Mononuclear cell (primary cell): ENCODE measurements around the gene NBEAL1. TPM values are rescaled to one million over a fixed set of nuclear protein-coding genes. Genes with fewer than 3 reads are reported as not detected.
"Not testable (repeated sequence)": the region's sequence is repeated elsewhere in the genome, so short reads cannot be mapped to it uniquely, and the experiment has no call there.

Source experiments
- H3K27me3 ChIP-seq: 2 replicates; pipeline ENCODE4 v1.6.0; 2011; ENCODE audit warnings: low read length, control low read depth; ENCODE audit not compliant: insufficient read depth
- H3K4me1 ChIP-seq: 2 replicates; pipeline ENCODE4 v1.5.1; 2011; ENCODE audit warnings: mild to moderate bottlenecking, low read length, control low read depth; ENCODE audit not compliant: insufficient read depth
- H3K4me3 ChIP-seq: 2 replicates; pipeline ENCODE4 v1.5.1; 2011; ENCODE audit warnings: mild to moderate bottlenecking, low read length, moderate library complexity
- H3K9me3 ChIP-seq: 2 replicates; pipeline ENCODE4 v1.5.1; 2011; ENCODE audit warnings: low read depth, mild to moderate bottlenecking, control low read depth, low read length
- total RNA-seq: library from RNA; depleted of rRNA; stranded (reverse); fragments of >200 nt; gene quantifications from one replicate; pipeline ENCODE4 v1.2.3, GENCODE V29; 2012

NBEAL1 gene
- total RNA-seq, result 8.4 TPM

DNA sequence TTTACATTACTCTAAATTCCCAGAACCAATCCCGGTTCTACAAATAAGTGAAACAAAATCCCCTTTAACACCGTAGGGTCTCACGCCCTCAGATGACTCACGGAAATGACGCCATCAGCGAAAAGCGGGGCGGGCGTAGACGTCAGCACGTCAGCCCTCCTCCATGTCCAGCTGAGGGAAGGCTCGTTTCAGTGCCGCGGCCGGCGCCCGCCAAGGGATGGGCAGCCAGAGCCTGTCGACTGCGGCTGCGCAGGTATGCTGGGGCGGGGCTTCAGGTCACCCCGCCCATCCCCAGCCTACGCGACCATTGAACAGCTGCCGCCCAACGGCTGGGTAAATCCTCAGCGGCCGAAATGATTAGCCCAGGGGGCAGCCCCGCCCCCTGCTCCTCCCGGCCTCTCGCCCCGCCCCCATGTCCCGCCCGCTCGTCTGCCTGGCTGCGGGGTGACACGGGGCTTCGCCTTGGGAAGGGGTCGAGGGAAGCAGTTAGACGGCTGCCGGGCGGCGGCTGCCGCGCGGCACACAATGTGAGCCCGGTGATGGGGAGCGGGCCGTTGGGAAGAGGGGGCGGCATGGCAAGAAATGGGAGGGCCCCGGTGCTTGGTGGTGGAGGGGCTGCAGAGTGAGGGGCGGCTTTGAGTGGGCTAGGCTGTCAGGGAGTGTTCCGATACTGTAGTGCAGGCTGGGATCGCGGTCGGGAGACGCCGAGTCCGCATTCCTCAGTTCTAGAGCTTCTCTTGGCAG is at the start of gene NBEAL1:
TSS of gene NBEAL1 (plus strand) at position 420 of the 744 bp plus-strand sequence. CDS start 1,510 bp downstream, outside the sequence.
- H3K4me3 ChIP-seq, result peak within 1 kb of the TSS; percentile 78
- H3K4me1 ChIP-seq, result peaks cover 20% of the 10 kb centered on the region
- H3K9me3 ChIP-seq, result no peaks in the 10 kb centered on the region
- no peaks in the 10 kb centered on the region for H3K27me3 ChIP-seq

DNA sequence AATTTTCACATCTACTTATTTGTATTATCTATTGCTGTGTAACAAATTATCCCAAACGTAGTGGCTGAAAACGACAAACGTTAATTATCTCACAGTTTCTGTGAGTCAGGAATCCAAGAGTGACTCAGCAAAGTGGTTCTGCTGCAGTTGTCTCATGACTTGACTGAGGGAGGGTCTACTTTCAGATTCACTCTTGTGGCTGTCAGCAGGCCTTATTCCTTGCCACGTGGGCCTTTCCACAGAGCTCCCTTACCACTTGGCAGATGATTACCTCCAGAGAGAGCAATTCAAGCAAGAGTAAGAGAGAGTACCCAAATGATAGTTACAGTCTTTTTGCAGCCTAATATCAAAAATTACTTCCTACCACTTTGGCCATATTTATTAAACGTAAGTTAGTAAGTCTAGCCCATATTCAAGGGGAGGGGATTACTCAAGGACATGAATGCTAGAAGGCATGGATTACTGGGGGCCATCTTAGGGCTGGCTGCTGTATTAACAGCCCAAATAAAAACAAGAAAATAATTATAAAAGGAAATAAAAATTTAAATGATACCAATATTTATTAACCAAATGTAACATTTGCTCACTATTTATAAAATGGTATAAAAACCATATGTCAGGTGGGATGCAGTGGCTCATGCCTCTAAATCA is 48.7 kb upstream of the NBEAL1 start:
- Histone ChIP-seq H3K4me3 (no peak overlapping the region), H3K27me3 (no peaks in the 10 kb centered on the region), H3K9me3 (no peaks in the 10 kb centered on the region), H3K4me1 (no peaks in the 10 kb centered on the region)

DNA sequence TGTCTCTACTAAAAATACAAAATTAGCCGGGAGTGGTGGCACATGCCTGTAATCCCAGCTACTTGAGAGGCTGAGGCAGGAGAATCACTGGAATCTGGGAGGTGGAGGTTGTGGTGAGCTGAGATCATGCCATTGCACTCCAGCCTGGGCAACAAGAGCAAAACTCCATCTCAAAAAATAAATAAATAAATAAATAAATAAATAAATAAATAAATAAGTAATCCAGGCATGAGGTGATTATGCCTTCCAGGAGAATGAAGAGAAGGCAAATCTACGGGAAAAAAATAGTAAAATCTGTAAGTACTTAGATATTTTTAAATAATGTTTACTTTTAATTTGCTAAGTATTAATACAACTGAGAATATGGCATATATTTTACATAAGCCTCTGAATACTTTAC is 45.3 kb upstream of the NBEAL1 start:
- not testable (repeated sequence) for H3K27me3 ChIP-seq, H3K4me3 ChIP-seq, H3K9me3 ChIP-seq, H3K4me1 ChIP-seq

DNA sequence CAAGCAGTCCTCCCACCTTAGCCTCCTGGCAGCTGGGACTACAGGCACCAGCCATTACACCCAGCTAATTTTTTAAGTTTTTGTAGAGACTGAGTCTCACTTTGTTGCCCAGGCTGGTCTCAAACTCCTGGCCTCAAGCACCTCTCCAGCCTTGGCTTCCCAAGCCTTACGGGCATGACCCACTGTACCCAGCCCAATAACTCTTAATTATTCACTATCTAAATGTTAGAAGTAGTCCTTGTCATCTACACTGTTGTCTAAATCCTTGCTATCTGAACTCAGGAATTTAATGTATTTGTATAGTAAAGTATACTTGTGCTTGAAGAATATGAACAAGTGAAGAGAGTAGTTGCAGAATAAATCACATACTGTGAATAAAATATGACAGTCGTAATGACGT is 37.9 kb upstream of the NBEAL1 start:
- H3K4me1 ChIP-seq, result no peaks in the 10 kb centered on the region
- no peaks in the 10 kb centered on the region for H3K9me3 ChIP-seq
- no peak overlapping the region for H3K4me3 ChIP-seq
- no peaks in the 10 kb centered on the region for H3K27me3 ChIP-seq

DNA sequence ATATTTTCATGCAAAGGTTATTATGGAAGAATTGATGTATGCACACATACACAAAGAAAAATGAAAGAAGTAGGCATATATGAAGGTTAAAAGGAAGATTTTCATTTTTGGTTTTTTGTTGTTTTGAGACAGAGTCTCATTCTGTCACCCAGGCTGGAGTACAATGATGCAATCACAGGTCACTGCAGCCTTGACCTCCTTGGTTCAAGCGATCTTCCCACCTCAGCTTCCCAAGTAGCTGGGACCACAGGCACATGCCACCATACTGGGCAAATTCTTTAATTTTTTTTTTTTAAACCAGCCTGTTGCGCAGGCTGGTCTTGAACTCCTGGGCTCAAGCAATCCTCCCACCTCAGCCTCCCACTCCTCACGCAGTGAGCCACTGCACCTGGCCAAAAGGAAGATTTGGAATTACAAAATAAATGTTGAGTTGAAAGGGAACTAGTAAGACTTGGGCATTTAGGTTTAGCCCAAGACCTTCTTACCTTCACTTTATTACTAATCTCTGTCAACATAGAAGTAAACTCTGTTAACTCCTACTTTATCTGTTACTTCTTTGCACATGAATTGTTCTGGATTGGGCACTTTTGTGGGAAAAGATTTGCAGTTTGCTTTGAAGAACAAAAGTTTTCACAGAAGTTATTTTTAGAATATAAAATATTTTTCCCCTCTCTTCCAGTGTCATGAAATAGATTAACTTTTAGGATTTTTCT is 31.7 kb upstream of the NBEAL1 start:
- Histone ChIP-seq H3K4me3 (no peak overlapping the region), H3K27me3 (no peaks in the 10 kb centered on the region), H3K9me3 (no peaks in the 10 kb centered on the region), H3K4me1 (no peaks in the 10 kb centered on the region)

DNA sequence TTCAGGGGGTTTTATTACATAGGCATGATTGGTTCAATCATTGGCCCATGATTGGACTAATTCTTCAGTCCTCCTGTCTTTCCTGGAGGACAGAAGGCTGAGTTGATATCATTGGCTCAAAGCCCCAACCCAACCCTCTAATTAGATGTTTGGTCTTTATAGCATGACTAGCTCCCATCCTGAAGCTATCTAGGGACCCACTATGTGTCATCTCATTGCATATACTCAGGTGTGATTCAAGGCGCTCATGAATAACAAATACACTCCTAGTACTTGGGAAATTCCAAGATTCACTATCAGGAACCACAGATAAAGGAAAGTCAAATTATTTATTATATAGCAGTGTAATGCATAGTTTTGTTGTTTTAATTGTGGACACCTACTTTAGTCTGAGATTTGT is 24.9 kb upstream of the NBEAL1 start:
- Histone ChIP-seq H3K4me3 (no peak overlapping the region), H3K4me1 (no peaks in the 10 kb centered on the region), H3K27me3 (no peaks in the 10 kb centered on the region), H3K9me3 (no peaks in the 10 kb centered on the region)

DNA sequence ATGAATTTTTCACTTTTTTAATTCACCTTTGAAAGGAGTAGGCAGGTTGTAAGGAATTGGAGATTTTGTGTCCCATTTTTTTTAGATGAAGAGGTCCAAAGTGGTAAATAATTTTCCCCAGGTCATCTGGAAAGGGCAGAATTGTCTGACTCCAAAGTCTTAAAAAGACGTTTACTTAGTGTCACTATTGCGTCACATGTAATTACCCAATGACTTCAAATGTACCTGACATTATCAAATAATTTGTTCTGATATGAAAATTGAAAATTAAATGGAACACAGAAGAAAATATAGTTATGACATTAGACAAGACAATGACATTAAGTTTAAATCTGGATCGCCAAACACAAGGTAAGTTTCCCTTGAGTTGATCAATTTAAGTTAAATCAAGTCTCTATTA is 24.2 kb upstream of the NBEAL1 start:
- Histone ChIP-seq H3K4me3 (no peak overlapping the region), H3K27me3 (no peaks in the 10 kb centered on the region), H3K9me3 (no peaks in the 10 kb centered on the region), H3K4me1 (no peaks in the 10 kb centered on the region)

DNA sequence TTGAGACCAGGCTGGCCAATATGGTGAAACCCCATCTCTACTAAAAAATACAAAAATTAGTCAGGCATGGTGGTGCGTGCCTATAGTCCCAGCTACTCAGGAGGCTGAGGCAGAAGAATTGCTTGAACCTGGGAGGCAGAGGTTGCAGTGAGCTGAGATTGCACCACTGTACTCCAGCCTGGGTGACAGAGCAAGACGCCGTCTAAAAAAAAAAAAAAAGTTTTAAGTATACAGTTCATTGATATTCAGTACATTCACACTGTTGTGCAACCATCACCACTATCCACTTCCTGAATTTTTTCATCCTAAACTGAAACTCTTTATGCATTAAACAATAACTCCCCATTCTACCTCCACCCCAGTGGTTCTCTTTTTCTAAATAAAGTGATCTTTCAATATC is 17.6 kb upstream of the NBEAL1 start:
- H3K4me1 ChIP-seq, H3K27me3 ChIP-seq, H3K4me3 ChIP-seq: not testable (repeated sequence)

DNA sequence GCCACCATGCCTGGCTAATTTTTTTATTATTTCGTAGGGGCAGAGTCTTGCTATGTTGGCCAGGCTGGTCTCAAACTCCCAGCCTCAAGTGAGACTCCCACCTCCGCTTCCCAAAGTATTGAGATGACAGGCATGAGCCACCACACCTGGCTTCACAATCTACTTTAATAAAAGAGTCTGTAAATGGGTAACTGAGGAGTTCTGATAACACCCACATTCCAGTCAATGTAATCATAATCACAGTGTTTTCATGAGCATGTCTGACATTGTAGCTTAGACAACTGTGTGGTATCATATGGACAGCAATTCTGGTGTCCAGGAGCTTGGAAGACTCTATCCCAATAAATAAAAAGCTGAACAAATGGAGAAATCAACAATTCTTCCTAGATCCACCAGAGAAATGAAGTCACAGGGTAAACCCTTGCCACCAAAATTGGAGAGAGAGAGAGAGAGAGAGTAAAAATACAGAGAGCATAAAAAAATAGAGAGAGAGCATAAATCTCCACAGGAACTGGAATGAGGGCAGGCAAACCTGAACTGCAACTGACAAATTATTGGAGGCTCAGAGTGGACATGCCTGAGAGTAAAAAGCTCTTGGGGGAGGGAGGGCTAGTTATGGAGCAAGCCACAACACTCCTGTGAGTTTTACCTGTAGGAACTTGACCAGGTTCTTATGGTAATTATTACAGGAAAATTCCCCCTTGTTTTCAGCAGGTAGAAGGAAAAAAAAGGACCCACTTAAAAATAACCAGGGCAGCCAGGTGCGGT is 12.4 kb upstream of the NBEAL1 start:
- Histone ChIP-seq H3K9me3 (no peaks in the 10 kb centered on the region), H3K27me3 (no peaks in the 10 kb centered on the region), H3K4me1 (no peaks in the 10 kb centered on the region), H3K4me3 (no peak overlapping the region)

More for the DNA sequence above, 17.6 kb upstream of the NBEAL1 start:
- not testable (repeated sequence) for H3K9me3 ChIP-seq

DNA sequence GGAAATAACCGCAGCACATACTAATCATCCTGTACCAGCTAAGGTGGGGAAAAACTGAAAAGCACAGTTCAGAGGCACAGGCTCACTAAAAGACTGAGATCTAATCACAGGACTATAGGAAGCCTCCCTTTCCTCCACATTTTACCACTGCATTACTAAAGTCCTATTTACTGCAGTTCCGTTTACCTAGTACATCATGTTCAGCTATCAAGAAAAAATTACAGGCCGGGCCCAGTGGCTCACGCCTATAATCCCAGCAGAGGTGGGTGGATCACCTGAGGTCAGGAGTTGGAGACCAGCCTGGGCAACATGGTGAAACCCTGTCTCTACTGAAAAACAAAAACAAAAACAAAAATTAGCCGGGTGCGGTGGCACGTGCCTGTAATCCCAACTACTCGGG is 11.0 kb upstream of the NBEAL1 start:
- no peaks in the 10 kb centered on the region for H3K9me3 ChIP-seq
- no peaks in the 10 kb centered on the region for H3K4me1 ChIP-seq
- no peaks in the 10 kb centered on the region for H3K27me3 ChIP-seq
- H3K4me3 ChIP-seq, result no peak overlapping the region

DNA sequence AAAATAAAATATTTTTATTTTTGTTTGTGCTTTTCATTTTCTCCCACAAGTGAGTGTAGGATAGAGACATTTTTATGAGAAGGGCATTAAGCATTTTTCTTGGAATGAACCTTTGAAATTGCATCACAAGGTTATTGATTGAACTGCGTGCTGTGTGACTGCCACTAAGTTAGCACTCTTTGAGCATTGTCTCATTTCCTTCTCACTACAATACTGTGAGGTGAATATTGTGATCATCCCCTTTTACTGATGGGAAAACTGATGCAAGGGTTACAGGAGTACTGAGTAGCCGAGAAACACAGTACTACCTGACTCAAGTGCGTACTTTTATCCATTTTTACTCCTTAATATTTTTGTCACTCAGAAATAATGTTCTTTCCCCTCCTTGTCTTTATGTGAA is 2.0 kb downstream of the NBEAL1 start:
- Histone ChIP-seq H3K4me1 (peaks cover 20% of the 10 kb centered on the region), H3K27me3 (no peaks in the 10 kb centered on the region), H3K9me3 (no peaks in the 10 kb centered on the region), H3K4me3 (no peak overlapping the region)

DNA sequence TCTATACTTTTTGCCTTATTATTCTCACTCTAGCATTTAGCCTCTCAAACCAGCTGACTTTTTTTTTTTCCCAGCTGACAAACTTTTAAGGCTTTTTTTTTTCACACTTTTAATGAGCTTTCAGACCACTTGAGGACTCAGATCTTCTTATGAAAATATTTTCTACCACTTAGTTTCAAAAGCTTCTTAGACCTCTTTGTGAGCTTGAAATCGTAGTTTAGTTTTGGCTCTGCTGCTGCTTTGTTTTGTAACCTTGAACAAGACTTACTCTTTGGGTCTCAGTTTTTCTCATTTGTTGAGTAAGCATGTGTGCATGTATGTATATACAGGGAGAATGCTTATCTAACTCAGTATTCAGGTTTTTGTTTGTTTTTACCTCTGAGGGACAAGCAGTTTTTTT is 3.5 kb downstream of the NBEAL1 start:
- no peaks in the 10 kb centered on the region for H3K27me3 ChIP-seq

DNA sequence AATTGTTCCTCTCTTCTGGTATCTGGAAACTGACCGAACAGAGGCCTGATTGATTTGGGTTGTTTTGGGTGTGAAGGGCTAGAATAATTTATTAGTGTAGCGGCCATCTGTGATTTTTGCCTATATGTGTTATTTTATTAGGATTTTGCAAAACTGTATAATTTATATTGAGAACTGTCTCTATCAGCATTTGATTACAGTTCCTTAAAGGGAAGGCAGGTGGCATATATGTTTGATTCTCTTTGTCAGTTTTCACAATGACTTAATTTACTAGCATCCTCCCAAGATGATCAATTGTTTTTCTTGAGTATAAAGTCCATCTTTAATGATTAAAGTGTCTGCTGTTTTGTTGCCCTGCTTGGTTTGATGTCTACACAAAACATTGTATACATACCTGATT is 4.5 kb downstream of the NBEAL1 start:
- H3K4me1 ChIP-seq, result peaks cover 14% of the 10 kb centered on the region
- H3K9me3 ChIP-seq, result no peaks in the 10 kb centered on the region
- no peak overlapping the region for H3K4me3 ChIP-seq
- H3K27me3 ChIP-seq, result no peaks in the 10 kb centered on the region

More for the DNA sequence above, 3.5 kb downstream of the NBEAL1 start:
- H3K4me3 ChIP-seq, result no peak overlapping the region
- H3K9me3 ChIP-seq, result no peaks in the 10 kb centered on the region
- H3K4me1 ChIP-seq, result peaks cover 20% of the 10 kb centered on the region

DNA sequence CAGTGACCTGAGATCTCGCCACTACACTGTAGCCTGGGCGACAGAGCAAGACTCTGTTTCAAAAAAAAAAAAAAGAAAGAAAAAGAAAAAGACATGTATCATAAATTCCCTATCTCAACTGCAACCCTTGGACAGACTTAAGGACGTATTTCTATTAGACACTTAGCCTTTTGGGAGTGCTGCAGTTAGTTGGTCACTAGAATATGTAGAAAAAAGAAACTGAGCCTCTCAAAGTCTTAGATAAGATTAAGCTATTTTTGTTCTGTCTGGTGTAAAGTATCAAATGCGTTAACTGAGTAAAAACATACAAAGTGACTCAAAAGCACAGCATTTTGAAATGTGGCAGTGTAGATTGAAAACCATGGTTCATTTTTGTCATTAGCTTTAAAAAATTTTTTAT is 7.3 kb downstream of the NBEAL1 start:
- no peak overlapping the region for H3K4me3 ChIP-seq
- H3K27me3 ChIP-seq, result no peaks in the 10 kb centered on the region
- no peaks in the 10 kb centered on the region for H3K9me3 ChIP-seq
- peaks cover 3% of the 10 kb centered on the region for H3K4me1 ChIP-seq

DNA sequence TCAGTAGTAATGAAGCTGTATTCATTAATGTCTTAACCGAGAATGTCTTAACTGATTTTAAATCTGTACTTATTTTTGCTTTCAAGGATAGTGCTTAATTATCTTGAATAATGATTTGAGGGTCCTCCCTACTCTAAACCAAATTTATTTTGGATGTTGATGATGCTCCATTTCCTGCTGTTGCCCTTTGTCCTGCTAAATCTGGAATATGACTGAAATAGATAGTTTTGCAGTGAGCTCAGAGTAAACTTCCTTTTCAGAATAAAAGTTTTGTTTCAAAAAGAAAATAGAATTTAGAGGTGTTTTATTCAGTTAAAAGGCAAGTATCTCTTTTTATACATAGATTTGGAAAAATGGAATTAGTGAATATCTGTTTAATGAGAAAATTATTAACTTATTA is 8.1 kb downstream of the NBEAL1 start:
- no peaks in the 10 kb centered on the region for H3K27me3 ChIP-seq
- H3K9me3 ChIP-seq, result no peaks in the 10 kb centered on the region
- no peak overlapping the region for H3K4me3 ChIP-seq
- peaks cover 3% of the 10 kb centered on the region for H3K4me1 ChIP-seq
